Measurements from ENCODE around the gene ELMOD1. TPM values are rescaled to one million over a fixed set of nuclear protein-coding genes. Genes with fewer than 3 reads are reported as not detected.

The ELMOD1 gene
- total RNA-seq, 1 donor, result 0.43 TPM

GRCh38 chr11:107675902-107676301 is 85.0 kb downstream of the ELMOD1 start:
- no peak for DNase-seq (ENCODE audit: low read depth)
- TF ChIP-seq, protein P1, sequence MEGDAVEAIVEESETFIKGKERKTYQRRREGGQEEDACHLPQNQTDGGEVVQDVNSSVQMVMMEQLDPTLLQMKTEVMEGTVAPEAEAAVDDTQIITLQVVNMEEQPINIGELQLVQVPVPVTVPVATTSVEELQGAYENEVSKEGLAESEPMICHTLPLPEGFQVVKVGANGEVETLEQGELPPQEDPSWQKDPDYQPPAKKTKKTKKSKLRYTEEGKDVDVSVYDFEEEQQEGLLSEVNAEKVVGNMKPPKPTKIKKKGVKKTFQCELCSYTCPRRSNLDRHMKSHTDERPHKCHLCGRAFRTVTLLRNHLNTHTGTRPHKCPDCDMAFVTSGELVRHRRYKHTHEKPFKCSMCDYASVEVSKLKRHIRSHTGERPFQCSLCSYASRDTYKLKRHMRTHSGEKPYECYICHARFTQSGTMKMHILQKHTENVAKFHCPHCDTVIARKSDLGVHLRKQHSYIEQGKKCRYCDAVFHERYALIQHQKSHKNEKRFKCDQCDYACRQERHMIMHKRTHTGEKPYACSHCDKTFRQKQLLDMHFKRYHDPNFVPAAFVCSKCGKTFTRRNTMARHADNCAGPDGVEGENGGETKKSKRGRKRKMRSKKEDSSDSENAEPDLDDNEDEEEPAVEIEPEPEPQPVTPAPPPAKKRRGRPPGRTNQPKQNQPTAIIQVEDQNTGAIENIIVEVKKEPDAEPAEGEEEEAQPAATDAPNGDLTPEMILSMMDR (IDR thresholded peaks at IDR 0.05; ENCODE audit: insufficient read depth, low read depth, low read length), result no peak
- H3K4me3 ChIP-seq (ENCODE audit: low read depth, low read length), result no peak overlapping the region

GRCh38 chr11:107676336-107677057 is 85.5 kb downstream of the ELMOD1 start:
- DNase-seq (ENCODE audit: low read depth), result no peak
- no peak overlapping the region for H3K4me3 ChIP-seq (ENCODE audit: low read depth, low read length)
- TF ChIP-seq, protein P1 (IDR thresholded peaks at IDR 0.05; ENCODE audit: insufficient read depth, low read depth, low read length), result no peak

DNA sequence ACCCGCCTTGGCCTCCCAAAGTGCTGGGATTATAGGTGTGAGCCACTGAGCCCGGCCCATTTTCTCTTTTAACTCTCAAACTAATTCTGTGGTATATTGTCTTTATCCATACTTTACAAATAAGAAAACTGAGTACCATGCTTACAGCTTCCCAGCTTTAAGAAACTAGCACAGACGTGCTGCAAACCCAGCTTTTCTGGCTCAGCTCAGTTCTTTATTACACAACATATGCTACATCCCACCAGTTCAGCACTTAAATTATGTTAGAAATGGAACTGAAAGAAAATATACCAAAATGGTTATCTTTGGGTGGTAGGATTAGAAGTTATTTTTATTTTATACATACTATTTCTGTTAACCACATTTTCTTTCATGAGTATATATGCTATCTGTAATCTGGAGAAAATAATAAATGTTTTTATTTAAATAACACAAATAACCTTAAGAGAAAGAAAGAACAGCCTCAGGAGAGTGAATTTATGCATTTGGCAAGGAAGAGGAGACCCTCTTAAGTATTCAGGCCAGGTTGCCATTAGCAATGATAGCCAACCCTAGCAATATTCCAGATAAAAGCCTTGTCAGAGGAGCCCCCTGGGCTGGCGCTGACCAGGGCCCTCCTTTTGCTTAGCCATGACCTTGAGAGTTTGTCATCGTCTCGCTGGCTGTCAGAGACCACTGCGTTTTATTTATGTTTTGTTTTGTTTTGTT is 87.1 kb downstream of the ELMOD1 start:
- no peak for DNase-seq (ENCODE audit: low read depth)
- TF ChIP-seq, protein P1 (IDR thresholded peaks at IDR 0.05; ENCODE audit: insufficient read depth, low read depth, low read length), result no peak
- no peak overlapping the region for H3K4me3 ChIP-seq (ENCODE audit: low read depth, low read length)

DNA sequence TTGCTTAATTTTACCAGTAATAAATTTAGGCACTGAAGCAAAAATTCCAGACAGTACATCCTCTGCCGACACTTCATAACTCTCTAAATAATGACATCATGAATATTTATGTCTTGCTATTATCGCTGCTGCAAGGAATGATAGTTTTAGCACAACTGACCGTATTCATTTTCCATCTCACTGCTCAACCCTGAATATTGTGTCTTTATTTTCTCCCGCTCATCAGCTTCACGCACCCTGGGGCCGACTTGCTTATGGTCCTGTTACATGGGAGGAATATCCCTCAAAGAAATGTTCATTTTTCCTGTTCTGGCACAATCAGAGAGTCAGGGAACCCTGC is 87.7 kb downstream of the ELMOD1 start:
- DNase-seq (ENCODE audit: low read depth), result no peak
- TF ChIP-seq, protein P1 (IDR thresholded peaks at IDR 0.05; ENCODE audit: insufficient read depth, low read depth, low read length), result no peak
- H3K4me3 ChIP-seq (ENCODE audit: low read depth, low read length), result no peak overlapping the region

- TF ChIP-seq, protein P1 (IDR thresholded peaks at IDR 0.05; ENCODE audit: insufficient read depth, low read depth, low read length), result no peak
- no peak overlapping the region for H3K4me3 ChIP-seq (ENCODE audit: low read depth, low read length)
- no peak for DNase-seq (ENCODE audit: low read depth)
Measured at GRCh38 chr11:107679255-107680024, 88.5 kb downstream of the ELMOD1 start.

DNA sequence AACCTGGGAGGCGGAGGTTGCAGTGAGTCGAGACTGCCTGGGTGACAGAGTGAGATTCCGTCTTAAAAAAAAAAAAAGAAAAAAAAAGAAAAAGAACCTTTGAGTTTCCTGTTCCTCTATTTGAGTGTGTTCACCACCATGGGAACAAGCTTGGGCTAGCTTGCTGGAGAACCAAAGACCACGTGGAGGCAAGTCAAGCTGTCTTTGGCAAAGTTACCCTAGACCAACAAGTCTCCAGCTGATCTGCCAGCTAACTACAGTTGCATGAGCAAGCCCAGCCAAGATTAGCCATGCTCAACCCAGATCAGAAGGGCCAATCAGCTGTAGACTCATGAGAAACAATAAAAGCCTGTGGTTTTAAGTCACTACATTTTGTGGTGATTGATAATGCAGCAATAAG is 91.2 kb downstream of the ELMOD1 start:
- H3K4me3 ChIP-seq (ENCODE audit: low read depth, low read length), result no peak overlapping the region
- TF ChIP-seq, protein P1 (IDR thresholded peaks at IDR 0.05; ENCODE audit: insufficient read depth, low read depth, low read length), result no peak
- no peak for DNase-seq (ENCODE audit: low read depth)
